GM21526 (cell line): ENCODE measurements around the gene CYTH1.

Experiments used
- ATAC-seq: cut with Tn5 transposase; IDR thresholded peaks from one replicate; pipeline ENCODE4 v1.9.1; 2021; ENCODE audit warnings: moderate library complexity; ENCODE audit not compliant: unreplicated experiment, low FRiP score

The CYTH1 gene

DNA sequence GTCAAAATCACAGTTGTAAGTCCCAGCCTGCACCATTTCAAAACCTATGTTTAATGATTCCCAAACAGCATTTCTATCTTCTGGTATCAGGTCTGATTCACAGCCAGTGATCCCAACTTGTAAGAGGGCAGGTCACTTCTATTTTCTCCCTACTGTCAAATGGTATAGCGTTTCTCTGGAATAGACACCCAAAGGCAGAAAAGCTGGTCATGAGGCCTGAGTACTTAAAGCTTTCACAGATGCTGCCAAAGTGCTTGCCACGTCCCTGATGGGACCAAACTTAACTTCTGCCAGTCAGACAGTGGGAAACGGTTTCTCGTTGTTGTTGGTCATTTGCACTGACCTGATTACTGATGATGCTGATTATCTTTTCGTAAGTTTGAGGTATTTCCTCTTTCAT lies 43.4 kb downstream of the CYTH1 start:
- ATAC-seq: no peak

DNA sequence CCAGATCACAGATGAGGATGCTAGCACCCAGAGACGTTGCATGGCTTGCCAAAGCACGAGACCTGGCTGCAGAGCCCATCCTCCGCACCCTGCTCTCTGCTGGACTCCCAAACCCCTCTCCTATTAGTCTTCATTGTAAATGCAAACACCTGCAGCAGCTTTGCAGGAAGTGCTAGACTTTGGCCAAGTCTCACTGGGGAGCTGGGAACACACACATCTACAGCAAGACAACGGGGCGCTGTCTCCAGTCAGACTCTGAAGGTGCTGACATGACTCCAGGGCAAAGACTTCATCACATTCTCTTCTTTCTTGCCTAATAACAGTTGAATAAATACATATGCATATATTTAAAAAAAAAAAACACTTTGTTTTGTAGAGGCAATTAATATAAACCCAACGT lies 43.8 kb downstream of the CYTH1 start:
- ATAC-seq: no peak

DNA sequence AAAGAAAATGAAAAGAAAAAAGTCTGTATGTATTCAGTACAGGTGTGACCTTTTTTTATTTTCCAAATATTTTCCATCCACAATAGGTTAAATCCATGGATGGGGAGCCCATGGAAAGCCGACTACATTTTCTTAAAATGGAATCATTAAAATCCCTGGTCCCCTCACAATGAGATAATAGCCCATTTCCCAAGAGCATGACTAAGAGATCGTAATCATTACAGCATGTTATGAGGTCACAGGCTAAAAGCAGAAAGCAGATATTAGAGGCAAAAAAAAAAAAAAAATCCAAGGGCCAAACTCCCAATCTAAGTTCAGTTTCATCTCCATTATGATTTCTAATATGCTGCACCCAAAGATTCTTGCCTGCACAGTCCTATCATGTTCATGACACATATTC lies 44.7 kb downstream of the CYTH1 start:
- ATAC-seq: no peak

DNA sequence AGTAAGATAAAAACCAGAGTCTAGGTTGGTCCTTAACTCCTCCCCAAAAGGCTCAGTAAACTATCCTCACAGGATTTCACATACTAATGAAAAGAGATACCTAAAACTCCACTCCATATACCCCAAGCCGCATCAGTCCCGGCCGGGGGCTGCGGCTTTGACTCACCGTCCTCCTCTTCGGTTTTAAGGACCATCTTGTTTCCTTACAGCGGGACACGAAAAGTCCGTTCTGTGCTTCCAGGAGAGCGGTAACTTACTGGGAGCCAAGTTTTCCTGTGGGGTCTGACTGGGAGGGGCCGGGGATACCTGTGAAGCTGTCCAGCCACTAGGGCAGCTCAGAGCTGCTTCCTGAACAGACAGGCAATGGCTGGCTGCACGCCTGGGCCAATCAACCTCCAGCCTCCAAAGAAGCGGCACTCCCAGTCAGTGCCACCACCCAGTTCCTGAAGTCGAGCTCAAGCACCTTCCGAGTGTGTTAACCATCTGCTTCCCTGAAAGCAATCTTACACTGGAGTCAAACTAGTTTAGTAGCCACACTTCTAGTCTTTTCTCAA lies 45.5 kb downstream of the CYTH1 start:
- no peak for ATAC-seq

DNA sequence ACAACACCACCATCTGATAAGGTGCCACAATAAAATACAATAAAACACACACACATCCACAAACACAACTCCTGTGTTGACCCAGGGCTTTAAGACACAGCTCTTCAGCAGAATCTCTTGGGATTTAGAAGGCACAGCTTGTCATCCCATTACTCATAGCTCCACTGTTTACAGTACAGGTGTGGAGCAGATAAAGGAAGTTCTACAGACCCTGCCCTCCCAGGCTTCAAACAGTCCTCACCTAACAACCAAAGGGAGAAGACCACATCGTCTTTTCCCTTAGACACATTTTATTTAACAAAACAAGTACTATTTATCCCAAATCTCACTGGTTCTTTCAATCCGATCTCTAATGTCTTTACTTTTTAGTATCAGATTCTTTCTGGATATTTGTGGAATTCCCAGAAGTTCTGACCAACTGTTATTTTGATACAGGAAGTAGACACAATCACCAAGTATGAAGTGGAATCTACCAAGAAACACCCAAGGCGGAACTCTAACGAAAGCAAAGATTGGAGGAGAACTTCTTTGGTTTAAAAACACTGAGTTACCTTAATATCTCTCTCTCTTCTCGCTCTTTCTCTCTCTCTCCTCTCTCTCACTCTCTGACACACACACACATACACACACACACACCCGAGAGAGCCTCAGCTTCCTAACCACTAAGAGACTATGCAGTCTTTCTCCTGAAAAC lies 46.1 kb downstream of the CYTH1 start:
- ATAC-seq: no peak

DNA sequence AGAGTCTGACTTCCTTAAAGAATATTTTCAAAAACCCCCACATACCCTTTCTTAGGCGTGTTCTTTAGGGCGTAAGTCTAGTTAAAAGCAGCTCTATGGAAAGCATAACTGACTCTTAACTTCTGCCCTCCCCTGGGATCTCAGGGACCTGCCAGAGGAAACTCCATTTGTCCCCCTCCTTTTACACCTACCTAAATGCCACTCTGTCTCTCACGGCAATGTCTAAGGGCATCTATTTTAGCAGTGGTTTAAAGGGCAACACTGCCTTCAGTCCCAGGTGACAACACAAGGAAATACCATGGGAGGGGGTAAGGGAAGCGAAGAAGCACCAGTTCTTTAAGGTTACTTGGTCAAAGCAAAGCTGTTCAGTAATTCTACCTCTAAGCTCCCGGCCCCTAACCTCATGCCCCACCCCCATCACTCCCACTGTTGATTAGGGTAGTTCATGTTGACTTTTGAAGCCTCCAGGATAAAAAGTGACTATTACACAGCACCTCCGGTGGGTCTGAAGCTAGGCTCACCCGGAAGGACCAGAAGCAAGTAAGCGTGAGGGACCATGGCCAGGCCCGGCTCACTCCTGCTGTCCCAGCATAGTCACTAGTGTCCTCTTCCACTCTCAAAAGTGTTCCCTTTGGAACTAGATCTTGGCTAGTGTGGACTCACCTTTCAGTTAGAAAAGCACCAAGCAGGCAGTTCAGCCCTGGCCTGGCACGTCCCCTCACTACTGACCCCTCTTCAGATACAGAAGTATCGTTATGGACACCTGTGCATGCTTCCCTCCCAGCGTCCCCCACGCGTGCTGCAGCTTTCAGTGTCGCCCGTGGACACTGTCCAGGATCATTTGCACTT lies 47.1 kb downstream of the CYTH1 start:
- no peak for ATAC-seq

DNA sequence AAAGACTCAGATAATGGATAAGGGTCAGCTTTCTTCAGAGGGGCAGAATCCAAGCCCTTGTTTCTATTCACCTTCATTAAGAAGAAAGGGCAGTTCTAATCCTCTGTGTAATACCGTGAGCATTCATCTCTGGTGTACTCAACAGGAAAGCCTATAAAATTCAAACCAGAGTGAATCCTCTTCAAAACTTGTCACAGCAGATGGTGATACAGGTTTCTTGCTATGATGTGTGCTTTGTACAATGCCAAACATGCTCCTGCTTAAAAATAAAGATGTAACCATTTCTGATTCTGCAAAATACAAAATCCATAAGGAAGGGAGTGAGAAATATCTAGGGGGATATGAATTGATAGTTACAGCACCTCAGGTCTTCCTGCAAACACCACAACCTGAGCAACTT lies 49.7 kb downstream of the CYTH1 start:
- ATAC-seq: no peak

DNA sequence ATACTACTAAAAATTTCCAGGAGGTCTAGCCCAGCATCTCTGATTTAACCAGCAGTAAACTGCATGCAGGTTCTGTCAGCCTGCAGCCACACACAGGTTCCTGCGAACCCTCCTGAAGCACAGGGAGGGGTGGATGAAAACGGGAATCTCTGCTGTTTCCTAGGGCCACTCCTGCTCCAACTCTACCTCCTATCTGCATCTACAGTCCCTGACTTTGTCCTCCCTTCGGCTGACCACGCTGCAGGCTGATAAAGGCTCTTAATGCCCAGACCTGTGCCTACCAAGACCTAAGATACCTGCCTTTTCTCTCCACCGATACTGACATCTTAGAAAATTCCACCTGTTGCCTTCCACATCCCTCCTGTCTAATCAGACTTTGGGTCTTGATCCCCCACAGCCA lies 50.2 kb downstream of the CYTH1 start:
- ATAC-seq: no peak

DNA sequence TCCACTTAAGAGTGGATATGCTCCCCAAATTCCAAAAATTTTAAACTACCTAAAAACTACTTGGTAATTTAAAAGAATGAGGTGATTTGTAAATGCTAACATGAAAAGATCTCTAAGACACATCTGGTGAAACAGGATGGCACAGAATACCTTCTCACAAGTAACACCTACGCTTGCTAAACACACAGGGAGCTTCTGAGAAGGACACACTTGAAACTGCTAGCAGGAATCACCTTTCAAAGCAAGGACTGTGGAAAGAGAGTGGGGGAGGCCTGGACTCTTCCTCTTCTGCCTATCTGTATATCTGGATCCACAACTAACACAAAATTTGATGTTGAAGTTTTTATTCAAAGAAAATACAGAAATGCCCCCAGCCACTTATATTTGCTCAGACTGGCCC lies 52.4 kb downstream of the CYTH1 start:
- ATAC-seq: no peak

DNA sequence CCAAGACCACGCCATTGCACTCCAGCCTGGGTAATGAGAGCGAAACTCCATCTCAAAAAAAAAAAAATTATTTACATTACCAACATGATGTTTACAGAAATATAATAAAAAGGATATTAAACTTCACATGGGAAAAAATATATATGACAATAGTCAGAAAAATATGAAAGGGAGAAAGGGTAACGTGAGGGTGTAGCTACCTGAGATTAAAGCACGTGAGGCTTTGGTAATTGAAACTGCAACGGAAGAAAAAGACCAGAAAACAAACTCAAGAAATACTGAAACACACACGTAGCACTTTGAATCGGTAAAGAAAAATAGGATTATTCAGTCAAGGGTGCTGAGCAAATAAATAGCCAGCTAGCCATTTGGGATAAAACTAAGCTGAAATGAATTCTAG lies 53.6 kb downstream of the CYTH1 start:
- ATAC-seq: no peak

DNA sequence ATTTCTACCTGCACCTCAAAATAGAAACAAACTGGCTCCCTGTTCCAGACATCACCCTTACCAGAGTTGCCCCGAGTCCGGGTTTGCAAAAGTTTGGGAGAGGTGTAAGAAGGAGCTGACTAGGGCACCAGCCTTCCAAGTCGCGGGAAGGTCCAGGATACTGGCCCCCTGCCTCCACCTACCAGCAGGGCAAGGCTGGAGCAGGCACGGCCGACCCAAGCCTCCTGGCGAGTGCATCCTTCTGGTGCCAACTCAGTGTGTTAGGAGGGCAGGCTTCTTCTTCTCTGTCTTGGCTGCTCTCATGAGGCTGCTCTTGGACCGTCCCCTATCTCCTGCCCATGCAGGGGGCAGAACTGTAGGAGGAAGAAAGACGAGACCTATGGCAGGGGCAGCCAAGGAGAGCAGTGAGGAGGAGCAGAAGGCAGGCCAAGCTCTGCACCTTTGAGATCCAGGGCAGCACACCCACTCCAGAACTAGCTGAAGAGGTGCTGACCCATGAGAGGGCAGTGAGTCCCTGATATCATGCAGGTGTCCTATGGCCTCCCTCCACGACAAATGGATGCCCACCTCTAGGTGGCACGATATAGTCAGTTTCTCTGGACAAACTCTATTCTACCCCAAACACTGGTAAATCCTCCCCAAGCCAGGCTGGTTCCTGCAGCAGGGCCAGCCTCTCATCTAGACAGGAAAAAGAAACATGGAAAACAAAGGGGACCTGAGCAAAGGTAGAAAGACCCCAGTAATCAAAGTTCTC lies 54.4 kb downstream of the CYTH1 start:
- no peak for ATAC-seq

DNA sequence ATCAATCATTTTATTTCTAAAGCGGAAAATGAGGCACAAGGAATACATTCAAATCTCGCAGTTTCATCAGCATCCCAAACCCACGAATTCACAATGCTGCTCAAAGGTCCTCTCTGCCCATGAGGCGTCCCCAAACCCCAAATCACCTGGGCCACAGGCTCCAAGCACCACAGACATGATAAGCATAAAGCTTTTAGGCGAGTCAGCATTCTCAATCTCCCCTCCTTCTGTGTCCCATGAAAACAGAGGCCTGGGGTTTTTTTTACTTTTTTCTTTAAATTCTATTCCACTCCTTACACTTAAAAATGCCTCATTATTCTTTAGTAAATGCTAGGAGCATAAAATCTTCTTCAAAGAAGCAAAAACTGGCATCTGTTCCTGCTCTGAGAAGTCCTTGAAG lies 55.0 kb downstream of the CYTH1 start:
- ATAC-seq: no peak

DNA sequence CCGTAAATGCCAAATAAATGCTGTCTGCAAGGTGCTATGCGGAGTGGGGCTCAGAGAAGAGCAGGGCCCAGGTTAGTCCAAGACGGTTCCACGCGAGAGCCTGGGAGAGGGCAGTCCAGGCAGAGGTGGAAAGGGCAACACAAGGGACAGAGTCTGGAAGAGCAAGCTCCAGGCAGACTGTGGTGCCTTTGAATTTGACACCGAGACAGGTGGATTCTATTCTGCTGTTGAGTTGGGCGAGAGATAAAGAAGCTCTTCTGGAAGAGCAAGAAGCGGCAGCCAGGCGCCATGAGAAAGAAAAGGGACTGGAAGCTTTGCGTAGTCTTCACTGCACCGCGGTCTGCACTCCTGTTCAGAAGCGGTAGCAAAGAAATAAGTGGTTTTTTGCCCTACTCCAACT lies 55.6 kb downstream of the CYTH1 start:
- no peak for ATAC-seq

DNA sequence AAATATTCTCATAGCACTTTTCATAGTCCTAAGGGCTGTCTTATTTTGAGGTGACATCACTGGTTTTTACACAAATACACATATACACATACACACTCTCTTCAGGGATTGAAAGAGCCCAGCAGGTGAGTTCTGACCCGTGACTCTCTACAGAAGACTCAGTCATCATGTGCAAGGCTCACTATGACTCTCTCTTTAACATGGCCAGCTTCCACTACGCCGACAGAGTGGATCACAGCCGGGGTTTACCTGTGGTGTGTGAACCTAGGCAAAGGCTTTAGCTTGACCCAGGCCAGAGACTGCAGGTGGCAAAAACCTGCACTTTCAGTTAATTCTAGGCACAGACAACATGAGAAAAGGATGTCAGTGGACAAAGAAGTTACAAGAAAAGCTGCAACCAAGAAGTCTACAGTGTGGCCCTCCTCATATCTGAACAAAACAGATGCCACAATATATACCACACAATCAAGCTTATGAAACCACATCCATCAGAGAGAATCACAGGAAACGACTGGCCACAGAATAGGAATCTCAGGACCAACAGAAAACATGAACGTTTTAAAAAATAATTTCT lies 56.5 kb downstream of the CYTH1 start:
- ATAC-seq: no peak

DNA sequence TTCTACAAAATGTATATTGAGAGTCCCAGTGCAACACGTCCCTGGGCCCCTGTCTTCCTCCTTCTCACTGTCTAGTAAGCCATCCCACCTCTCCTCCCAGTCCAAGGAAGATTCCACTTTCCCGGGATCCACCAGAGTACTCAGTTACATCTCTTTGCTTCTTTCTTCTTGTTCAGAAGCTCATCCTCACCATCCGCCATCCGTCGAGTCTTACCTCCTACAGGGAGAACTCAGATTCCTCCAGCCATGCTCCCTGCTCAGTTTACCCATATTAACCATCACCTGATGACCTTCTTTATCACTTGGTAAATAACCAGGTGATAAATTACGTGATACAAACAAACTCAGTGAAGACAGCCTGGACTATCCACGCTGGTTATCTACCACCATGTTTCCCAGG lies 57.1 kb downstream of the CYTH1 start:
- no peak for ATAC-seq

DNA sequence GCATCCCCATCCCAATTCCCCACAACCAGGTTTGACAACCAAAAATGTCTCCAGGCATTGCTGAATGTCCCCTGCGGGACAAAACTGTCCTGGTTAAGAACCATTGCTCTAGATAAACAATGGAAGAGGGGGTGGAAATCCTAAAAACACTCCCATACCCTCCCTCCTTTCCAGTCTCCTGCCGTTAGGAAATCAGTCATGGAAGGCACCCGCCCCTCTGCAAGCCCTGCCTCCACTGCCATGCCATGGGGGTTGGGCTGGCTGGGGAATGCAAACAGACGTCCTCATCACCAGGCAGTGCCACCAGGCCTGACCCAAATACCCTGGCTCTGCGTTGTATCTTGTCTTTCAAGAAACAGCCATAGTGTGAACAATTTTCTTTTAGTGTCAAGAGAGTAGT lies 57.5 kb downstream of the CYTH1 start:
- ATAC-seq: no peak

DNA sequence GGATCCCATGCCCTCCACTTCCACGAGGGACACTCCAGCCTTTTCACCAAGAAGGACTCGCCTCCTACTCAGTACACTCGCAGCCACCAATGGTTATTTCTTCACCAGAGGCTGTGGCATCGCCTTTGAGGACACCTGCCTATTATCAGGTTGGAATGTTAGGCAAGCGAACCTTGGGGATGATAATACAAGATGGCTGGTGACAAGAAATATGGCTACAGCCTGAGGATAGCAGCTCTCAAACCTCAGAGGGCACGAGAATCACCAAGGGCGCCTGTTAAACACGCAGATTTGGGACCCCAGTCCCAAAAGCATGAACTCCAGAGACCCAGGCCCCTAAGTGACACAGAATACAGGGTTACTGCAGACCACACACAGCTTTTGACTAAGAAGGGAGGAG lies 58.1 kb downstream of the CYTH1 start:
- no peak for ATAC-seq

DNA sequence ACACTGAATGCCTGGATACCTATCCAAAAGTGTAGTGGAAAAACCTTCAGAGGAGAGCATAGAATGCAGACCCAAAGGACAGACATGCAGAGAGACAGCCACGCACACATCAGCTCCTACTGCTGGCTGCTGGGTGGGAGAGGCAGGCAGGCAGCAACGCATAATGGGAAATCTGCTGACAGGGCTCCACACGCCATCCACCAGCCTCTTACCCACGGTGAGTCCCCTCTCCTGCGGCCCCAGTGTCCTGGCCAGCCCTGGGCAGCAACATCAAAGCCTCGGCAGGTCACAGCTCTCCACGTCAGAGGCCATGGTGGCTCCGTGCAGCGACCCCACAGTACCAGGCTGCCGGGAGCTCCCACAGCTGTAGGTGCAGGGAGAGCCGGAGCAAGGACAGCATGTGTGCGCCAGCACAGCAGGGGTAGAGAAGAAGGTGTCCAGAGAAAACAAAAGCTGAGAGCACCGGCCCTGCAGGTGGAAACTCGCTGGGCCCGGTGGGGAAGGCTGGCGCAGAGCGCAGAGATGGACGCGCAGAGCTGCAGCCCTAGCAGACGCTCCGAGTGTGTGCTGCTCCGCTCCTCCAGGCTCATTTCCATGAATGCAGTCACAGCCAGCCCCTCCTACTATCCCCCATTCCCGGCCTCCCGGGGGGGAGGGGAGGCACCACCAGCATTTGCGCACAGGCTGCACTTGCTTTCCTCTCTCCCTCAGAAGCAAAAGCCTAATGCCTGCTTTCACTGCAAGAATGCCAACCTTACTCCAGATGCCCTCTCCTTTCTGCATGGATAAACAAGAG lies 58.9 kb downstream of the CYTH1 start:
- ATAC-seq: no peak

DNA sequence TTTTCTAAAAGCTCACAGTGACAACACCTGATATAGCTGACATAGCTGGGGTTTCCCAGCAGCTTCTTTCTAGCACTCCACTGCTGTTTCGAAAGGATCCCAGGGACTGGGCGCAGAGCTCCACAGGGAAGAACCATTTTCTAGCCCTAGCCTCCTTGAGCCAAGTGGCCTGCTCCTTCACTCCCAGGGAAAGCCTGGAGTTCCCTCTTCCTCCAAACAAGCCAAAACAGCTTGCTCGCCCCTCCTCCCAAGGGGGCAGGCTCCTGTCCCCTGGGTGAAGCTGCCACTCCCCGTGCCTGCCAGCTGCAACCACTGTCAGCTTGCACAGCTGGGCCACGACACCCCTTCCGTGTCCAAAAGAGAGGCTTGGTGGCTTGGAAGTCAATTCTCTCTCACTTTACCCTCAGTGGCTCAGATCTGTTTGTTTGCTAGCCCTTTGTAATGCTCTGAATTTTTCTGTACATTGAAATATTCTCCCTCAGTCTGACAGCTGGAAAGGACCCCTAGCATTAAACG lies 59.8 kb downstream of the CYTH1 start:
- ATAC-seq: no peak
